Measurements from ENCODE around the gene OTUB1.

DNA sequence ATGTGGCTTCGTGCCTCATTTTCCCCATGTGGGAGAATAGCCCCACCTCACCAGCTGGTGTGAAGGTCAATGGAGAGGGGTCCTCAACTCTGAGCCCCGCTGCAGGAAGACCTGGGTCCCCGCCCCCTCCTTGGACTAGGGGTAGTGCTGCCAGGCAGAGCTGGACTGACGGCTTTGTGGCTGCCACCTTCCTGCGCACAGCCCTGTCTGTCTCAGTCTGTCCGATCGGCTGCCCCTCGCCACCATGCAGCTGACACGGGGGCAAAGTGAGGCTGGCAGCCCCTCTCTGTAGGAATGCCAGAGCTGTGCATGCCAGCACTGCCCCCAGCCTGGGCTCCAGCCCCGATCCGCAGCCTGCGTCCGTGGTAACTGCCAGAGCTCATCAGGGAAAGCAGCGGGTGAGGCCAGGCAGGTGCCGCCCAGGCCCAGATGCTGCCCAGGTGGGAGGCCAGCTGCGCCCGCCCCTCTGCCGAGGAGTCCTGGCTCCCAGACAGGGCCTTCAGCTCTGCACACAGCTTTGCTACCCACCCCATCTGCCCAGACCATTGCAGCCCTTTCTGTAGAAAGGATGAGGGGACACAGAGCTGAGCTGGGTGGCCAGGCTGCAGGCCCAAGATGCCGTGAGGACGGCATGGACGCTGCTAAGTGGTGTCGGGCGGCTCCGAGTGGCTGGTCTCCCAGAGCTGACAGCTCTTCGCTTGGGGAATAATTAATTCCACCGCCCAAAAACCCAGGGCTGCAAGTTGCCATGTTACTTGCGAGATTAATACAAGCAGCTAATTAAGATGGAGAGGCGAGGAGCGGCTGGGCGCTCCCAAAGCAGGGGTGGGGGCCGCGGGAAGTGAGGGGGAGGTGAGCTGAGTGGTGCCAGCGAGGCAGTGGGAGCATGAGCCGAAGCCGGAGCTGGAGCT is 30.0 kb downstream of the OTUB1 start:
- TF ChIP-seq, protein P1, sequence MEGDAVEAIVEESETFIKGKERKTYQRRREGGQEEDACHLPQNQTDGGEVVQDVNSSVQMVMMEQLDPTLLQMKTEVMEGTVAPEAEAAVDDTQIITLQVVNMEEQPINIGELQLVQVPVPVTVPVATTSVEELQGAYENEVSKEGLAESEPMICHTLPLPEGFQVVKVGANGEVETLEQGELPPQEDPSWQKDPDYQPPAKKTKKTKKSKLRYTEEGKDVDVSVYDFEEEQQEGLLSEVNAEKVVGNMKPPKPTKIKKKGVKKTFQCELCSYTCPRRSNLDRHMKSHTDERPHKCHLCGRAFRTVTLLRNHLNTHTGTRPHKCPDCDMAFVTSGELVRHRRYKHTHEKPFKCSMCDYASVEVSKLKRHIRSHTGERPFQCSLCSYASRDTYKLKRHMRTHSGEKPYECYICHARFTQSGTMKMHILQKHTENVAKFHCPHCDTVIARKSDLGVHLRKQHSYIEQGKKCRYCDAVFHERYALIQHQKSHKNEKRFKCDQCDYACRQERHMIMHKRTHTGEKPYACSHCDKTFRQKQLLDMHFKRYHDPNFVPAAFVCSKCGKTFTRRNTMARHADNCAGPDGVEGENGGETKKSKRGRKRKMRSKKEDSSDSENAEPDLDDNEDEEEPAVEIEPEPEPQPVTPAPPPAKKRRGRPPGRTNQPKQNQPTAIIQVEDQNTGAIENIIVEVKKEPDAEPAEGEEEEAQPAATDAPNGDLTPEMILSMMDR (IDR thresholded peaks at IDR 0.05; ENCODE audit: insufficient read depth, low read length, poor library complexity, severe bottlenecking): no peak
- TF ChIP-seq EZH2phosphoT487 (conservative IDR thresholded peaks at IDR 0.05; ENCODE audit: low read length): no peak

All from SU-DHL-6 (cell line).